Stomach (tissue), 4 donors: Measurements from ENCODE around the gene BNC2.

Source experiments
- CTCF ChIP-seq, 7 experiments: fragments of 450-650 bp in 4 of 7; fragments of 200-600 bp in 3 of 7; sonication (generic) in 3 of 7; IDR thresholded peaks; one replicate each; pipeline ENCODE4 v1.5.1; 2016 to 2019; ENCODE audit warnings: antibody characterized with exemption in 7 of 7, control low read depth in 2 of 7, mild to moderate bottlenecking in 1 of 7
- POLR2A ChIP-seq, 4 donors: fragments of 450-650 bp; IDR thresholded peaks; one replicate each; pipeline ENCODE4 v1.6.1; 2016; ENCODE audit warnings: antibody characterized with exemption in 4 of 4, control low read depth in 2 of 4, mild to moderate bottlenecking in 1 of 4, moderate library complexity in 1 of 4
- POLR2AphosphoS5 ChIP-seq, 3 donors: sonication (generic); formaldehyde crosslinking; IDR thresholded peaks; one replicate each; pipeline ENCODE4 v1.6.1; 2016; ENCODE audit warnings: antibody characterized with exemption in 3 of 3

- no peak for TF ChIP-seq CTCF (IDR thresholded peaks at IDR 0.05)
- no peak for TF ChIP-seq POLR2AphosphoS5 (IDR thresholded peaks at IDR 0.05)
- no peak for TF ChIP-seq POLR2A (IDR thresholded peaks at IDR 0.05)
Observed at GRCh38 chr9:16519001-16519400, 351.5 kb downstream of the BNC2 start.
